Sigmoid colon (tissue), 7 donors: ENCODE results near the gene EN2. TPM values are rescaled to one million over a fixed set of nuclear protein-coding genes. Genes with fewer than 3 reads are reported as not detected.

Experiments used
- DNase-seq: peaks from one replicate; pipeline ENCODE4 v3.0.0-alpha.2; 2019
- H3K27ac ChIP-seq, 4 donors: fragments of 200-600 bp; sonication (generic); one replicate each; pipeline ENCODE4 v1.5.1; 2016 to 2019; ENCODE audit warnings: mild to moderate bottlenecking in 1 of 4
- H3K27me3 ChIP-seq, 3 donors: fragments of 200-600 bp; sonication (generic); one replicate each; pipeline ENCODE4 v1.5.1; 2019; ENCODE audit warnings: mild to moderate bottlenecking in 1 of 3
- H3K36me3 ChIP-seq, 4 donors: fragments of 200-600 bp; sonication (generic); one replicate each; pipeline ENCODE4 v1.5.1; 2016 to 2019
- H3K4me1 ChIP-seq, 4 donors: fragments of 200-600 bp; sonication (generic); one replicate each; pipeline ENCODE4 v1.5.1; 2017 to 2019
- H3K4me3 ChIP-seq, 4 donors: fragments of 200-600 bp; sonication (generic); one replicate each; pipeline ENCODE4 v1.5.1; 2017 to 2019; ENCODE audit warnings: mild to moderate bottlenecking in 2 of 4, moderate library complexity in 1 of 4
- H3K9me3 ChIP-seq, 4 donors: fragments of 200-600 bp in 3 of 4; sonication (generic) in 3 of 4; one replicate each; pipeline versions ENCODE4 v1.5.1 to v1.6.1; 2013 to 2019
- CTCF ChIP-seq, 4 experiments: fragments of 450-650 bp in 3 of 4; fragments of 200-600 bp in 1 of 4; IDR thresholded peaks; one replicate each; pipeline ENCODE4 v1.5.1; 2016 to 2019; ENCODE audit warnings: antibody characterized with exemption in 4 of 4, mild to moderate bottlenecking in 3 of 4, moderate library complexity in 2 of 4
- EP300 ChIP-seq, 4 donors: sonication (generic); formaldehyde crosslinking; IDR thresholded peaks; one replicate each; pipeline ENCODE4 v1.6.1; 2017; ENCODE audit warnings: antibody characterized with exemption in 4 of 4
- POLR2A ChIP-seq, 2 donors: fragments of 450-650 bp; IDR thresholded peaks; one replicate each; pipeline ENCODE4 v1.6.1; 2016; ENCODE audit warnings: antibody characterized with exemption in 2 of 2, mild to moderate bottlenecking in 2 of 2, moderate library complexity in 2 of 2
- POLR2AphosphoS5 ChIP-seq, 4 donors: sonication (generic); formaldehyde crosslinking; IDR thresholded peaks; one replicate each; pipeline ENCODE4 v1.6.1; 2017; ENCODE audit warnings: antibody characterized with exemption in 4 of 4
- WGBS, 2 donors: extraction: QIAGEN DNeasy Blood & Tissue Kit; methylation state at CpG; one replicate each; pipeline ENCODE4 v1.1.7; 2013; 5-methylcytosine and 5-hydroxymethylcytosine counted together
- intact Hi-C: fragments of 100-400 bp; cut with DNase I; formaldehyde crosslinking; loops from one replicate; pipeline ENCODE4 v1.15.1; 2023
- polyA plus RNA-seq, 3 donors: library from polyadenylated mRNA; stranded (reverse); fragments of 200-250 nt; gene quantifications; one replicate each; pipeline ENCODE4 v1.2.3, GENCODE V29; 2013
- total RNA-seq, 4 donors: library from RNA; depleted of rRNA; stranded (reverse); fragments of >200 nt; gene quantifications; one replicate each; pipeline ENCODE4 v1.1.0, GENCODE V29; 2016
- donor health status: healthy with polysubstance abuse.
- donor health status: Bipolar disorder and iron deficiency.
- donor health status: healthy.

Gene EN2
- total and polyA plus RNA-seq, 7 donors, result 0.14 to 0.16 TPM; not detected in 5

GRCh38 chr7:155418304-155418703 lies 39.6 kb upstream of the EN2 start:
- no peak for DNase-seq
- Histone ChIP-seq H3K4me1 (no peaks in the 10 kb centered on the region), H3K27ac (no peak overlapping the region), H3K36me3 (no peaks in the 10 kb centered on the region), H3K4me3 (no peak overlapping the region), H3K9me3 (no peaks in the 10 kb centered on the region), H3K27me3 (peaks cover 0 to 14% (median 0%) of the 10 kb centered on the region in 3 donors)
- TF ChIP-seq POLR2AphosphoS5 (IDR thresholded peaks at IDR 0.05), result no peak
- TF ChIP-seq EP300 (IDR thresholded peaks at IDR 0.05), result no peak
- TF ChIP-seq POLR2A (IDR thresholded peaks at IDR 0.05), result no peak
- TF ChIP-seq CTCF (IDR thresholded peaks at IDR 0.05), result no peak
- WGBS, 2 donors, result 88 to 93% methylated on average over 12 of the region's 12 CpGs
- intact Hi-C loops, result no loop called here

- intact Hi-C loops, result no loop called here
- TF ChIP-seq EP300 (IDR thresholded peaks at IDR 0.05) (no peak), POLR2A (IDR thresholded peaks at IDR 0.05) (no peak), POLR2AphosphoS5 (IDR thresholded peaks at IDR 0.05) (no peak), CTCF (IDR thresholded peaks at IDR 0.05) (no peak)
- Histone ChIP-seq H3K4me1 (no peaks in the 10 kb centered on the region), H3K4me3 (no peak overlapping the region), H3K27ac (no peak overlapping the region), H3K9me3 (no peaks in the 10 kb centered on the region), H3K36me3 (no peaks in the 10 kb centered on the region), H3K27me3 (peaks cover 0 to 18% (median 0%) of the 10 kb centered on the region in 3 donors)
- no peak for DNase-seq
- WGBS, 2 donors, result 85 to 91% methylated on average over 16 of the region's 16 CpGs
These were observed 38.8 kb upstream of the EN2 start for GRCh38 chr7:155418941-155419755.

GRCh38 chr7:155420116-155420515 lies 37.8 kb upstream of the EN2 start:
- H3K9me3 ChIP-seq, result no peaks in the 10 kb centered on the region
- peaks cover 0 to 22% (median 0%) of the 10 kb centered on the region in 3 donors for H3K27me3 ChIP-seq
- no peaks in the 10 kb centered on the region for H3K4me1 ChIP-seq
- H3K36me3 ChIP-seq, result no peaks in the 10 kb centered on the region
- H3K27ac ChIP-seq, result no peak overlapping the region
- no peak for TF ChIP-seq CTCF (IDR thresholded peaks at IDR 0.05)
- no peak for TF ChIP-seq EP300 (IDR thresholded peaks at IDR 0.05)
- TF ChIP-seq POLR2AphosphoS5 (IDR thresholded peaks at IDR 0.05), result no peak
- no peak for TF ChIP-seq POLR2A (IDR thresholded peaks at IDR 0.05)
- WGBS, 2 donors, result 75 to 76% methylated on average over 8 of the region's 8 CpGs
- intact Hi-C loops, result no loop called here
- DNase-seq, result no peak
- H3K4me3 ChIP-seq, result no peak overlapping the region

GRCh38 chr7:155422151-155422550 lies 35.8 kb upstream of the EN2 start:
- H3K27me3 ChIP-seq, result peaks cover 0 to 24% (median 0%) of the 10 kb centered on the region in 3 donors

More at GRCh38 chr7:155422151-155422550, 35.8 kb upstream of the EN2 start:
- intact Hi-C loops, result no loop called here
- H3K9me3 ChIP-seq, result no peaks in the 10 kb centered on the region
- no peak for TF ChIP-seq POLR2AphosphoS5 (IDR thresholded peaks at IDR 0.05)
- no peak for TF ChIP-seq POLR2A (IDR thresholded peaks at IDR 0.05)
- no peak for TF ChIP-seq EP300 (IDR thresholded peaks at IDR 0.05)
- TF ChIP-seq CTCF (IDR thresholded peaks at IDR 0.05), result no peak
- no peak overlapping the region for H3K27ac ChIP-seq
- H3K4me1 ChIP-seq, result no peaks in the 10 kb centered on the region
- WGBS, 2 donors, result 63 to 70% methylated on average over 10 of the region's 10 CpGs
- no peak for DNase-seq
- H3K36me3 ChIP-seq, result no peaks in the 10 kb centered on the region
- H3K4me3 ChIP-seq, result no peak overlapping the region
